ENCODE results near the gene ZNF211. TPM values are rescaled to one million over a fixed set of nuclear protein-coding genes. Genes with fewer than 3 reads are reported as not detected.

Gene ZNF211
- total and polyA plus RNA-seq, 9 of the 15 experiments (the other 6 are each of a cell fraction or from before 2014, with no cell fraction given): 1.3 to 11.6 (median 4.5) TPM

DNA sequence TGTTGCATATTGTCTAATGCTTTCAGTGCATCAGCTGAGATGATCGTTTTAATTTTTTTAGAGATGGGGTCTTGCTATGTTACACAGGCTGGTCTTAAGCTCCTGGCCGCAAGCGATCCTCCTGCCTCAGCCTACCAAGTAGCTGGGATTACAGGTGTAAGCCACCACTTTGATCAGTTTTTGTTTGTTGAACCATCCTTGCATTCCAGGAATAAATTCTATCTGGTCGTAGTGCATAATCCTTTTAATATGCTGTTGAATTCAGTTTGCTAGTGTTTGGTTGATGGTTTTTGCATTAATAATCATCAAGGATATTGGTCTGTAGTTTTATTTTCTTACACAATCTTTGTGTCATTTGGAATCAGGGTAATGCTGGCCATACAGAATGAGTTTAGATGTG, 4.4 kb downstream of the ZNF211 start:
- no peaks in the 10 kb centered on the region for H3K79me2 ChIP-seq (ENCODE audit: control insufficient read depth, insufficient read depth, low read length)
- H3K4me3 ChIP-seq: no peak overlapping the region
- no TSS peak for BruUV-seq (replicated peaks)
- no peak overlapping the region for H3K27ac ChIP-seq (ENCODE audit: extremely low read depth, low read depth, low read length)
- POLR2A ChIA-PET: no interaction called here
- CTCF ChIA-PET (ENCODE audit: low intra/inter-chr PET ratio): no interaction called here
- ATAC-seq: no peak
- H4K20me1 ChIP-seq (replicated peaks; ENCODE audit: control insufficient read depth, insufficient read depth, low read length): no peaks in the 10 kb centered on the region
- no peak overlapping the region for H3K9ac ChIP-seq (ENCODE audit: insufficient read depth in 1 of 2, low read depth in 2 of 2, low read length in 2 of 2)
- no peak for DNase-seq (ENCODE audit: extremely low read depth in 1 of 4, low spot score in 3 of 4)
- H3K4me2 ChIP-seq (ENCODE audit: insufficient read depth, low read length): no peak overlapping the region
- intact Hi-C loops (cut with micrococcal nuclease): no loop called here
- H3K4me1 ChIP-seq (replicated peaks in 1 of 2; ENCODE audit: control insufficient read depth in 2 of 2, insufficient read depth in 2 of 2, low read length in 2 of 2): peaks cover 6 to 11% of the 10 kb centered on the region in 2 experiments; a peak in 4 of 5 replicates
- FAIRE-seq: no peak
- H3K9me1 ChIP-seq (ENCODE audit: control insufficient read depth, insufficient read depth, low read length): no peaks in the 10 kb centered on the region
- 19% methylated on average over 4 of the region's 4 CpGs for WGBS (ENCODE audit: insufficient coverage, low coverage, missing lambda C conversion rate)
- TF ChIP-seq CBX5 (IDR thresholded peaks at IDR 0.05; ENCODE audit: borderline replicate concordance, low read depth): 0 out of 2 replicates have a peak, but pooled peaks have one; percentile 53
- TF ChIP-seq CBX3 (IDR thresholded peaks at IDR 0.05; ENCODE audit: borderline replicate concordance in 1 of 2, low read length in 2 of 2): 0 out of 3 replicates have a peak, but pooled peaks of 1 of the 2 experiments have one; percentile 26
- TF ChIP-seq POLR2AphosphoS2 (IDR thresholded peaks at IDR 0.05; ENCODE audit: low read length): no peak
- TF ChIP-seq, protein P1, sequence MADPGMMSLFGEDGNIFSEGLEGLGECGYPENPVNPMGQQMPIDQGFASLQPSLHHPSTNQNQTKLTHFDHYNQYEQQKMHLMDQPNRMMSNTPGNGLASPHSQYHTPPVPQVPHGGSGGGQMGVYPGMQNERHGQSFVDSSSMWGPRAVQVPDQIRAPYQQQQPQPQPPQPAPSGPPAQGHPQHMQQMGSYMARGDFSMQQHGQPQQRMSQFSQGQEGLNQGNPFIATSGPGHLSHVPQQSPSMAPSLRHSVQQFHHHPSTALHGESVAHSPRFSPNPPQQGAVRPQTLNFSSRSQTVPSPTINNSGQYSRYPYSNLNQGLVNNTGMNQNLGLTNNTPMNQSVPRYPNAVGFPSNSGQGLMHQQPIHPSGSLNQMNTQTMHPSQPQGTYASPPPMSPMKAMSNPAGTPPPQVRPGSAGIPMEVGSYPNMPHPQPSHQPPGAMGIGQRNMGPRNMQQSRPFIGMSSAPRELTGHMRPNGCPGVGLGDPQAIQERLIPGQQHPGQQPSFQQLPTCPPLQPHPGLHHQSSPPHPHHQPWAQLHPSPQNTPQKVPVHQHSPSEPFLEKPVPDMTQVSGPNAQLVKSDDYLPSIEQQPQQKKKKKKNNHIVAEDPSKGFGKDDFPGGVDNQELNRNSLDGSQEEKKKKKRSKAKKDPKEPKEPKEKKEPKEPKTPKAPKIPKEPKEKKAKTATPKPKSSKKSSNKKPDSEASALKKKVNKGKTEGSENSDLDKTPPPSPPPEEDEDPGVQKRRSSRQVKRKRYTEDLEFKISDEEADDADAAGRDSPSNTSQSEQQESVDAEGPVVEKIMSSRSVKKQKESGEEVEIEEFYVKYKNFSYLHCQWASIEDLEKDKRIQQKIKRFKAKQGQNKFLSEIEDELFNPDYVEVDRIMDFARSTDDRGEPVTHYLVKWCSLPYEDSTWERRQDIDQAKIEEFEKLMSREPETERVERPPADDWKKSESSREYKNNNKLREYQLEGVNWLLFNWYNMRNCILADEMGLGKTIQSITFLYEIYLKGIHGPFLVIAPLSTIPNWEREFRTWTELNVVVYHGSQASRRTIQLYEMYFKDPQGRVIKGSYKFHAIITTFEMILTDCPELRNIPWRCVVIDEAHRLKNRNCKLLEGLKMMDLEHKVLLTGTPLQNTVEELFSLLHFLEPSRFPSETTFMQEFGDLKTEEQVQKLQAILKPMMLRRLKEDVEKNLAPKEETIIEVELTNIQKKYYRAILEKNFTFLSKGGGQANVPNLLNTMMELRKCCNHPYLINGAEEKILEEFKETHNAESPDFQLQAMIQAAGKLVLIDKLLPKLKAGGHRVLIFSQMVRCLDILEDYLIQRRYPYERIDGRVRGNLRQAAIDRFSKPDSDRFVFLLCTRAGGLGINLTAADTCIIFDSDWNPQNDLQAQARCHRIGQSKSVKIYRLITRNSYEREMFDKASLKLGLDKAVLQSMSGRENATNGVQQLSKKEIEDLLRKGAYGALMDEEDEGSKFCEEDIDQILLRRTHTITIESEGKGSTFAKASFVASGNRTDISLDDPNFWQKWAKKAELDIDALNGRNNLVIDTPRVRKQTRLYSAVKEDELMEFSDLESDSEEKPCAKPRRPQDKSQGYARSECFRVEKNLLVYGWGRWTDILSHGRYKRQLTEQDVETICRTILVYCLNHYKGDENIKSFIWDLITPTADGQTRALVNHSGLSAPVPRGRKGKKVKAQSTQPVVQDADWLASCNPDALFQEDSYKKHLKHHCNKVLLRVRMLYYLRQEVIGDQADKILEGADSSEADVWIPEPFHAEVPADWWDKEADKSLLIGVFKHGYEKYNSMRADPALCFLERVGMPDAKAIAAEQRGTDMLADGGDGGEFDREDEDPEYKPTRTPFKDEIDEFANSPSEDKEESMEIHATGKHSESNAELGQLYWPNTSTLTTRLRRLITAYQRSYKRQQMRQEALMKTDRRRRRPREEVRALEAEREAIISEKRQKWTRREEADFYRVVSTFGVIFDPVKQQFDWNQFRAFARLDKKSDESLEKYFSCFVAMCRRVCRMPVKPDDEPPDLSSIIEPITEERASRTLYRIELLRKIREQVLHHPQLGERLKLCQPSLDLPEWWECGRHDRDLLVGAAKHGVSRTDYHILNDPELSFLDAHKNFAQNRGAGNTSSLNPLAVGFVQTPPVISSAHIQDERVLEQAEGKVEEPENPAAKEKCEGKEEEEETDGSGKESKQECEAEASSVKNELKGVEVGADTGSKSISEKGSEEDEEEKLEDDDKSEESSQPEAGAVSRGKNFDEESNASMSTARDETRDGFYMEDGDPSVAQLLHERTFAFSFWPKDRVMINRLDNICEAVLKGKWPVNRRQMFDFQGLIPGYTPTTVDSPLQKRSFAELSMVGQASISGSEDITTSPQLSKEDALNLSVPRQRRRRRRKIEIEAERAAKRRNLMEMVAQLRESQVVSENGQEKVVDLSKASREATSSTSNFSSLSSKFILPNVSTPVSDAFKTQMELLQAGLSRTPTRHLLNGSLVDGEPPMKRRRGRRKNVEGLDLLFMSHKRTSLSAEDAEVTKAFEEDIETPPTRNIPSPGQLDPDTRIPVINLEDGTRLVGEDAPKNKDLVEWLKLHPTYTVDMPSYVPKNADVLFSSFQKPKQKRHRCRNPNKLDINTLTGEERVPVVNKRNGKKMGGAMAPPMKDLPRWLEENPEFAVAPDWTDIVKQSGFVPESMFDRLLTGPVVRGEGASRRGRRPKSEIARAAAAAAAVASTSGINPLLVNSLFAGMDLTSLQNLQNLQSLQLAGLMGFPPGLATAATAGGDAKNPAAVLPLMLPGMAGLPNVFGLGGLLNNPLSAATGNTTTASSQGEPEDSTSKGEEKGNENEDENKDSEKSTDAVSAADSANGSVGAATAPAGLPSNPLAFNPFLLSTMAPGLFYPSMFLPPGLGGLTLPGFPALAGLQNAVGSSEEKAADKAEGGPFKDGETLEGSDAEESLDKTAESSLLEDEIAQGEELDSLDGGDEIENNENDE (IDR thresholded peaks at IDR 0.05; ENCODE audit: low read depth, low read length): no peak
- TF ChIP-seq ZNF324 (CRISPR knock-in tag; IDR thresholded peaks at IDR 0.05): peak; percentile 100
- no peak for TF ChIP-seq BRD4 (IDR thresholded peaks at IDR 0.05)
- H3K27me3 ChIP-seq (ENCODE audit: control insufficient read depth in 2 of 2, insufficient read depth in 2 of 2, low read length in 2 of 2): no peaks in the 10 kb centered on the region
- H2AFZ ChIP-seq (ENCODE audit: low read depth, low read length): no peak overlapping the region
- peaks cover 32% of the 10 kb centered on the region for H3K9me3 ChIP-seq (replicated peaks; ENCODE audit: control insufficient read depth, insufficient read depth, low read depth, low read length)
- H3K36me3 ChIP-seq (ENCODE audit: control insufficient read depth, insufficient read depth, low read length): peaks cover 32% of the 10 kb centered on the region
- in situ Hi-C loops (cut with MboI): no loop called here

Data from K562 (cell line).